Kidney capillary endothelial cell (primary cell): Measurements from ENCODE around the gene LCOR.
"Not testable (repeated sequence)": the region's sequence is repeated elsewhere in the genome, so short reads cannot be mapped to it uniquely, and the experiment has no call there.

ENCODE experiments used
- DNase-seq: peaks from one replicate; pipeline ENCODE4 v3.0.0-alpha.2; 2018; ENCODE audit warnings: low spot score

LCOR gene

DNA sequence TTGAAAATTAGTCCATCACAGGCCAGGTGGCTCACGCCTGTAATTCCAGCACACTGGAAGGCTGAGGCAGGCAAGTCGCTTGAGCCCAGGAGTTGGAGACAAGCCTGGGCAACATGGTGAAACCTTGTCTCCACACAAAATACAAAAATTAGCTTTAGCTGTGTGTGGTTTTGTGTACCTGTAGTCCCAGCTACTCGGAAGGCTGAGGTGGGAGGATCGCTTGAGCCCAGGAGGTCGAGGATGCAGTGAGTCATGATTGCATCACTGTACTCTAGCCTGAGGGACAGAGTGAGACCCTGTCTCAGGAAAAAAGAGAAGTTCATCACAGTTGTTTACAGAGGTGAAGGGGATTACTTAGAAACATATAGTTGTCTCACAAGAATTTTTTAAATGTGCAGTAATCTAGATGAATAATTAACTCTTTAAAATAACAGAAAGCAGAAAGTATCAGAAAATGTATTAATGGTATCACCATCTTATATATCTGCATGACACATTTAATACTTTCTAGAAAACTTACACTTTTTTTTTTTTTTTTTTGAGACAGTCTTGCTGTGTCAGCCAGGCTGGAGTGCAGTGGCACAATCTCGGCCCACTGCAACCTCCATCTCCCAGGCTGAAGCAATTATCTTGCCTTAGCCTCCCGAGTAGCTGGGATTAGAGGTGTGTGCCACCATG is 8.9 kb downstream of the LCOR start:
- DNase-seq, result no peak

DNA sequence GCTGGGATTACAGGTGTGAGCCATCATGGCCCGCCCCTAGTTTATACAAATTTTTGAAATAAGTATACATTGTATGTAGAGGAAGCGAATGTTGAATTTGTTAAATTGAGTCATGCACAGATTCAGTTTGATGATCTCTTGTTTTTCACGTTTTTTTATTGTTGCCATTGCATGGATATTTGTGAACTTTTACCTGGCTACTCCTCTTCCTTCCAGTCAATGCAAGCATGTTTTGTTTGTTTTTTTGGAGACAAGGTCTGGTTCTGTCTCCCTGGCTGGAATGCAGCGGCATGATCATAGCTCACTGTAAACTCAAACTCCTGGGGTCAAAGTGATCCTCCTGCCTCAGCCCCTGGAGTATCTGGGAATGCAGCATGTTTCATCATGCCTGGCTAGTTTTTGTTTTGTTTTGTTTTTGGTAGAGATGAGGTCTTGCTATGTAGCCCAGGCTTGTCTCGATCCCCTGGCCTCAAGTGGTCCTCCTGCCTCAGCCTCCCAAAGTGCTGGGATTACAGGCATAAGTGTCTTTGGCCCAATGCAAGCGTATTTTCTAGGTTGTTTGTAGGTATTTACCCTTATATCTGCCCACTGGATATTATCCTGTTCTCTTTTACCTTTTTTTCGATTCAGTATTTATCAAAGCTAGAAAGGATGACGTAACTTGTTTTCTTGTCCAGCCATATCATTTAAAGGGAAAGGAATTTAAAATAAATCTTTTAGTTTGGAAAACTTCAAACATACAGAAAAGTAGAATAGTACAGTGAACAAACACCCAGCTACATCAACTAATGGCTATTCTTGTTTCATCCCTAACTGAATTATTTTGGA is 11.0 kb downstream of the LCOR start:
- no peak for DNase-seq

- no peak for DNase-seq
Measured at GRCh38 chr10:96843823-96844222, 11.7 kb downstream of the LCOR start.

DNA sequence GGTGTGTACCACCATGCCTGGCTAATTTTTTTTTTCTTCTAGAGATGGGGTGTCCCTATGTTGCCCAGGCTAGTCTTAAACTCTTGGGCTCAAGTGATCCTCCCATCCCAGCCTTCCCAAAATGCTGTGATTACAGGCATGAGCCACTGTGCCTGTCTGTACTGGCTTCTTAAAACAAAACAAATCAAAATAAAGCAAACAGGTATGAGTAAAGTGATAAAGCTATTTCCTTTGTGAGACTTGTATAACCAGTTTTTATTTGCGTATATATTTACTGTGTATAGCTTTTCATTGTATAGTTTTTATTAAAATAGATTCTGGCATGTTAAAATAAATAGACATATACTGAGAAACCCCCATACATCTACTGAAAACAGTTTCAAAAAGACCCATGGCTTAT is 14.3 kb downstream of the LCOR start:
- no peak for DNase-seq

GRCh38 chr10:96846926-96847325 is 14.8 kb downstream of the LCOR start:
- no peak for DNase-seq

GRCh38 chr10:96847356-96847755 is 15.3 kb downstream of the LCOR start:
- not testable (repeated sequence) for DNase-seq

GRCh38 chr10:96850113-96850512 is 18.0 kb downstream of the LCOR start:
- DNase-seq, result no peak

DNA sequence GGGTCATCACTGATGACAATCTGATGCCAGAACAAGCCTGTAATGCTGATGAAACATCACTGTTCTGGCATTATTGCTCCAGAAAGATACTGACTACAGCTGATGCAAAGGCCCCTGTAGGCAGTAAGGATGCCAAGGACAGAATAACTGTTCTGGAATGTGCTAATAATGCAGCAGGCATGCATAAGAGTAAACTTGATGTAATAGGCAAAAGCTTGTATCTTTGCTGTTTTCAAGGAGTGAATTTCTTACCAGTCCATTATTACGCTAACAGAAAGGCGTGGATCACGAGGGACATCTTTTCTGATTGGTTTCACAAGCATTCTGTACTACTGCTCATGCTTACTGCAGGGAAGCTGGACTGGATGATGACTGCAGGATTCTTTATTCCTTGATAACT is 18.7 kb downstream of the LCOR start:
- DNase-seq, result no peak

DNA sequence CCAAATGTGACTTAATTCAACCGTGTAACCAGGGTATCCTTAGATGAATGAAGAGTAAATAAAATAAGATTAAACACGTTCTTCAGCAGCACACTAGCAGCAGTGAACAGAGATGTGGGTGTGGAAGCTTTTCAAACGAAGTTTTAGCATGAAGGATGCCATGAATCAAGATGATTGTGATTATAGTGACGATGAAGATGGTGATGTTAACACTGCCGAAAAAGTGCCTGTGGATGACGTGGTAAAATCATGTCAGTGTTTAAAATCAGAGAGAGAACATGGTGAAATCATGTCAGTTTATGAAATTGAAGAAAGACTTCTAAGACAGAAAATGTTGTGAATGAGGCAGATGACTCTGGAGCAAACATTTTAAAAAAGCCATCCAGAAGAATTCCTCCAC is 19.2 kb downstream of the LCOR start:
- no peak for DNase-seq

- no peak for DNase-seq
Measured at GRCh38 chr10:96856317-96856716, 24.2 kb downstream of the LCOR start.

DNA sequence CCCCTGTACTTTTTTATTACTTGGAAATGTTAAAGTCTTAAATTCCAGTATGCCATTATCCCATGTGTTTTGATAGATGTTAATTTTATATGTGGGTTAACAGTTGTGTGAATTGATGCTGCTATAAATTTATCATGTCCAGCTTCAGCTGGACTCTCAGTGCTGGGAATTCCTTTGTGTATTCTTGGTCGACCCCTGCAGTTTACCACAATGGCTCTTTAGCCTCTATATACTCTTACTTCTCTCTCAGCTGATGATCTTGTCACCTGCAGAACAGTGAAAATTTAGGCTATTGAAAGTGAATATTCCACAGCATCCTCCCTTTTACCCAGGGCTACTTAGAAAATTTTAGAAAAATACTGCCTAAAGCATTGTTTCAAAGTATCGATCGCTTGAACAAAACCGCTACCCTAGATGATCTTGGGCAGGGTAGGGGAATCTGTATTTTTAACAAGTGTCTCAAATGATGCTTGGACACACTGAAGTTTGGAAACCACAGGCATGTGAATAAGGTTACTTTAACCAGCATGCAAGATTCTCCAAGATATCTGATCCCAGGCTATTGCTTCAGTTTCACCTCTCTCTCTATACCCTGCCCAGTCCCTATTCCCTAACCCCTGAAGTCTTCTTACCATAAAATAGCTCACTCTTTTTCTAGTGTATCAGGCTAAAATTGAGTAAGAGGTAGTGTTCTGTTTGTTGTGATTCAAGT is 25.4 kb downstream of the LCOR start:
- DNase-seq, result no peak

- DNase-seq, result no peak
Measured at GRCh38 chr10:96858038-96858705, 26.1 kb downstream of the LCOR start.

GRCh38 chr10:96858706-96859050 is 26.6 kb downstream of the LCOR start:
- no peak for DNase-seq

DNA sequence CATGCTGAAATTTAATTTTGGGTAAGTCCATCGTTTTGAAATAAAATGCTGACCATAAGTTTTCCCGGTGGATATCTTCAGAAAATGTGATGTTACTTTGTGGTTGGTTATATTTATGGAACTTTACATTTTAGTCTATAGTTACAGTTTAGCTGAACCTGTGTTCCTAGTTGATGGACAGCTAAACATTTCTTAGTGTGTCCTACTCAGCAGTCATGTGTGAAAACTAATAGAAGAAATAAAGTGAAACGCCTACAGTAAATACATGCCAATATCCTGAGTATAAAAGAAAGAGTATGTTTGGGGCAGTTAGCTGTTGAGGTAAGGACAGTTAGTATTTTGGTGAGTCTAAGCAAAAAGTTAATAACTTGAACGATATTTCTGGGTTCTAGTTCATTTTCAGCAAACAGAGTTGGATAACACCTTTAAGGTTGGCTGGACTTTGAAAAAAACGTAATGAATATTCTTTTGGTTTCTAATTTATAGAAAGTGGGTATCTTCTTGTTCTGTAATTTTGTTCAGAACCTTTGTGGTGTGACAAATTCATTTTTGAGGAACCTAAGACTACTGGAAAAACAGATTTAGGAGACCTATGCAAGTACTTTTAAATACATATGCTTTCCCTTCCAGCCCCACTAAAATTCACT is 28.7 kb downstream of the LCOR start:
- DNase-seq, result no peak

GRCh38 chr10:96863922-96864543 is 31.9 kb downstream of the LCOR start:
- peak; percentile 67 for DNase-seq

GRCh38 chr10:96873086-96873485 is 41.0 kb downstream of the LCOR start:
- DNase-seq, result no peak

DNA sequence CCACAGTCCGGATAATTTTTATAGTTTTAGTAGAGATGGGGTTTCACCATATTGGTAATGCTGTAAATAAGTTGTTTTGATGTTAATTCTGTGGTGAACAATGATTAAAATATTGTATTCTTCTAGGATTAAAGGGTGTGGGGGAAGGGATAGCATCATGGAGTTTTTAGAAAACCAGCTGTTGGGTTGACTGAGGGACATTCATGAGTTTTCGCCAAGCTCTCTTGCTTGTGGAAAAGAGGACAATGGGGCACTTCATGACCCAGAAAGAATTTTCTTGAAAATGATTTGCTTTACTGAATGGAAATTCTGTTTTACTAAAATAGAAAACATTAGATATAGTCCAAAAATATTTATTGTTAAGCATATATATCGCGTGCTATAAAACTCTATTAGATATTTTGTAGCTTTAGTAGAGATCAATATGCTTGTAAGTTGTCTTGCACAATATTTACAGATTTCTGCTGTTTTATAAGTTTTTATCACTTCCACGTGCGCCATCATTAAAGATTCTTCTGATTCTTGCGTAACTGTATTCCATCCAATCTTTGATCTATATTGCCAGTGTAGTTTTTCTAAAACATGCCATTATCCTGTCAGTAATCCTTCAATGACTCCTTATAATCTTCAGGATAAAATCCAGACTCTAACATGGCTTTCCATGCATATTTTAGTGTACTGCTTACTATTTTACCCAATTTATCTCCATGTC is 41.8 kb downstream of the LCOR start:
- no peak for DNase-seq

DNA sequence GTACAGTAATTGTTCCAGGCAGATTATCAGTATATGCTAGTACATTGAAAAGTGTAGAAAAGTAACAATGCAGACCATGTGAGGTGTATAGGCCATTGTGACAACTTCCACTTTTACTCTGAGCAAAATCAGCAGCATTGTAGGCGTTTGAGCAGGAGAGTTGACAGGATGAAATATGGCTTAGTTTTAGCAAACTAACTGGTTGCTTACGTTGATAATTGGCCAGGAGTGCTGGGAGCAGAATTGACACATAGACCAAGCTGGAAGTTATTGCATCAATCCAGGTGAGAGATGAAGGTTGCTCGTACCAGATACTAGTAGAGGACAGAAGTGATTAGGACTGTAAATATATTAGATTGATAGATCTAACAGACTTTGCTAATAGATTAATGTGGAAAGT is 46.0 kb downstream of the LCOR start:
- DNase-seq, result no peak

- no peak for DNase-seq
Measured at GRCh38 chr10:96880575-96880974, 48.5 kb downstream of the LCOR start.

DNA sequence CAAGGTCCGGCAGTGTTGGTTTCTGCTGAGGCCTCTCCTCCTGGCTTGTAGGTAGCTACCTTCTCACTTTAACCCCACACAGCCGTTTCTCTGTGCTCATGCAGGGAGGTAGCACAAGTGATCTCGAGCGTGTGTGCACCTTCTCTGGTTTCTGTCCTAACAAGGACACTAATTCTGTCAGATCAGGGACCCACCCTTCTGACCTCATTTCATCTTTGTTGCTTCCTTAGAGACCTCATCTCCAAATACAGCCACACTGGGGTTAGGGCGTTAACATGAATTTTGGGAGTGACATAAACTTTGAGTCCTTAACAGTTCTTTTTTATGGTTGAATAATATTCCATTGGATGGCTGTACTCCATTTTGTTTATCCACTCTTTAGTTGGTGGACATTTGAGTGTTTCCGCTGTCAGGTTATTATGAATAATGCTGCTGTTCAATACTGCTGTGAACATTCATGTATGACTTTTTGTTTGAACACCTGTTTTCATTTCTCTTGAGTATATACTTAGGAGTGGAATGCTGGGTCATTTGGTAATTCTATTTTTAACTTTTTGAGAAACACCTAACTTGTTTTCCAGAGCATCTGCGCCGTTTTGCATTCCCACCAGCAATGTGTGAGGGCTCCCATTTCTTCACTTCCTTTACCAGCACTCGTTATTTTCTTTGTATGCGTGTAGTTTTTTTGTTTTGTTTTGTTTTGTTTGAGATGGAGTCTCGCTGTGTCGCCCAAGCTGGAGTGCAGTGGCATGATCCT is 57.5 kb downstream of the LCOR start:
- no peak for DNase-seq
